ENCODE measurements around the gene NCOA7. TPM values are rescaled to one million over a fixed set of nuclear protein-coding genes. Genes with fewer than 3 reads are reported as not detected.
A peak's percentile ranks its signal among the peaks of the same experiment; 100 is the strongest.

NCOA7 gene
- total RNA-seq, 2 donors from 2014 or later: 11.4 to 15.2 TPM

GRCh38 chr6:125832391-125833117 lies 41.8 kb downstream of the NCOA7 start:
- Histone ChIP-seq H3K4me3 (ENCODE audit: low read length) (no peak overlapping the region), H3K9me3 (ENCODE audit: control insufficient read depth, low read length) (no peaks in the 10 kb centered on the region), H3K27ac (ENCODE audit: low read depth, low read length) (no peak overlapping the region), H3K36me3 (ENCODE audit: control insufficient read depth, insufficient read depth, low read length) (no peaks in the 10 kb centered on the region), H3K27me3 (ENCODE audit: control insufficient read depth, insufficient read depth, low read length, poor library complexity, severe bottlenecking) (no peaks in the 10 kb centered on the region), H3K4me1 (ENCODE audit: control insufficient read depth, insufficient read depth, low read length) (peaks cover 9% of the 10 kb centered on the region), H3K9ac (ENCODE audit: extremely low read depth, low read length, poor library complexity, severe bottlenecking) (no peak overlapping the region)
- Mint-ChIP-seq H3K36me3 (ENCODE audit: low read depth) (no peaks in the 10 kb centered on the region), H3K9me3 (no peaks in the 10 kb centered on the region), H3K27me3 (ENCODE audit: insufficient read depth) (no peaks in the 10 kb centered on the region), H3K27ac (no peak overlapping the region), H3K4me3 (no peak overlapping the region), H3K4me1 (peaks cover 13% of the 10 kb centered on the region)
- TF ChIP-seq, protein P1, sequence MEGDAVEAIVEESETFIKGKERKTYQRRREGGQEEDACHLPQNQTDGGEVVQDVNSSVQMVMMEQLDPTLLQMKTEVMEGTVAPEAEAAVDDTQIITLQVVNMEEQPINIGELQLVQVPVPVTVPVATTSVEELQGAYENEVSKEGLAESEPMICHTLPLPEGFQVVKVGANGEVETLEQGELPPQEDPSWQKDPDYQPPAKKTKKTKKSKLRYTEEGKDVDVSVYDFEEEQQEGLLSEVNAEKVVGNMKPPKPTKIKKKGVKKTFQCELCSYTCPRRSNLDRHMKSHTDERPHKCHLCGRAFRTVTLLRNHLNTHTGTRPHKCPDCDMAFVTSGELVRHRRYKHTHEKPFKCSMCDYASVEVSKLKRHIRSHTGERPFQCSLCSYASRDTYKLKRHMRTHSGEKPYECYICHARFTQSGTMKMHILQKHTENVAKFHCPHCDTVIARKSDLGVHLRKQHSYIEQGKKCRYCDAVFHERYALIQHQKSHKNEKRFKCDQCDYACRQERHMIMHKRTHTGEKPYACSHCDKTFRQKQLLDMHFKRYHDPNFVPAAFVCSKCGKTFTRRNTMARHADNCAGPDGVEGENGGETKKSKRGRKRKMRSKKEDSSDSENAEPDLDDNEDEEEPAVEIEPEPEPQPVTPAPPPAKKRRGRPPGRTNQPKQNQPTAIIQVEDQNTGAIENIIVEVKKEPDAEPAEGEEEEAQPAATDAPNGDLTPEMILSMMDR (conservative IDR thresholded peaks at IDR 0.05): no peak
- 94 to 100% methylated on average over 4 to 5 of the region's 5 CpGs for WGBS, 2 experiments (ENCODE audit: insufficient coverage in 1 of 2, insufficient read length in 1 of 2)
- DNase-seq: no peak

GRCh38 chr6:125834348-125834747 lies 43.6 kb downstream of the NCOA7 start:
- H3K27me3 ChIP-seq (ENCODE audit: control insufficient read depth, insufficient read depth, low read length, poor library complexity, severe bottlenecking): no peaks in the 10 kb centered on the region
- H3K36me3 ChIP-seq (ENCODE audit: control insufficient read depth, insufficient read depth, low read length): no peaks in the 10 kb centered on the region
- peaks cover 11% of the 10 kb centered on the region for H3K4me1 ChIP-seq (ENCODE audit: control insufficient read depth, insufficient read depth, low read length)
- Mint-ChIP-seq H3K4me1 (peaks cover 13% of the 10 kb centered on the region), H3K4me3 (no peak overlapping the region), H3K36me3 (ENCODE audit: low read depth) (no peaks in the 10 kb centered on the region), H3K27me3 (ENCODE audit: insufficient read depth) (no peaks in the 10 kb centered on the region), H3K27ac (no peak overlapping the region), H3K9me3 (no peaks in the 10 kb centered on the region)
- H3K4me3 ChIP-seq (ENCODE audit: low read length): peak overlapping the region; percentile 23
- WGBS, 2 experiments (ENCODE audit: insufficient coverage in 1 of 2, insufficient read length in 1 of 2): 74 to 100% methylated on average over 1 of the region's 2 CpGs
- no peak overlapping the region for H3K9ac ChIP-seq (ENCODE audit: extremely low read depth, low read length, poor library complexity, severe bottlenecking)
- TF ChIP-seq, protein P1 (conservative IDR thresholded peaks at IDR 0.05): no peak
- DNase-seq: no peak
- no peak overlapping the region for H3K27ac ChIP-seq (ENCODE audit: low read depth, low read length)
- H3K9me3 ChIP-seq (ENCODE audit: control insufficient read depth, low read length): no peaks in the 10 kb centered on the region

GRCh38 chr6:125835221-125835744 lies 44.5 kb downstream of the NCOA7 start:
- Histone ChIP-seq H3K36me3 (ENCODE audit: control insufficient read depth, insufficient read depth, low read length) (no peaks in the 10 kb centered on the region), H3K9ac (ENCODE audit: extremely low read depth, low read length, poor library complexity, severe bottlenecking) (no peak overlapping the region), H3K4me3 (ENCODE audit: low read length) (no peak overlapping the region), H3K9me3 (ENCODE audit: control insufficient read depth, low read length) (no peaks in the 10 kb centered on the region), H3K27me3 (ENCODE audit: control insufficient read depth, insufficient read depth, low read length, poor library complexity, severe bottlenecking) (no peaks in the 10 kb centered on the region), H3K4me1 (ENCODE audit: control insufficient read depth, insufficient read depth, low read length) (peaks cover 11% of the 10 kb centered on the region), H3K27ac (ENCODE audit: low read depth, low read length) (no peak overlapping the region)
- no peak overlapping the region for H3K4me3 Mint-ChIP-seq
- H3K36me3 Mint-ChIP-seq (ENCODE audit: low read depth): no peaks in the 10 kb centered on the region
- WGBS, 2 experiments (ENCODE audit: insufficient coverage in 1 of 2, insufficient read length in 1 of 2): 78% methylated on average over 2 of the region's 2 CpGs; no CpG with 5 or more reads in 1 of the 2 experiments
- H3K27ac Mint-ChIP-seq: peak overlapping the region; percentile 40
- H3K27me3 Mint-ChIP-seq (ENCODE audit: insufficient read depth): no peaks in the 10 kb centered on the region
- DNase-seq: no peak
- H3K4me1 Mint-ChIP-seq: peaks cover 13% of the 10 kb centered on the region
- TF ChIP-seq, protein P1 (conservative IDR thresholded peaks at IDR 0.05): no peak
- H3K9me3 Mint-ChIP-seq: no peaks in the 10 kb centered on the region
